ENCODE data around the gene ARPC5. TPM values are rescaled to one million over a fixed set of nuclear protein-coding genes. Genes with fewer than 3 reads are reported as not detected.

The ARPC5 gene
- total and polyA plus RNA-seq, 9 of the 15 experiments (the other 6 are each of a cell fraction or from before 2014, with no cell fraction given) = 71.8 to 150 (median 91.6) TPM

DNA sequence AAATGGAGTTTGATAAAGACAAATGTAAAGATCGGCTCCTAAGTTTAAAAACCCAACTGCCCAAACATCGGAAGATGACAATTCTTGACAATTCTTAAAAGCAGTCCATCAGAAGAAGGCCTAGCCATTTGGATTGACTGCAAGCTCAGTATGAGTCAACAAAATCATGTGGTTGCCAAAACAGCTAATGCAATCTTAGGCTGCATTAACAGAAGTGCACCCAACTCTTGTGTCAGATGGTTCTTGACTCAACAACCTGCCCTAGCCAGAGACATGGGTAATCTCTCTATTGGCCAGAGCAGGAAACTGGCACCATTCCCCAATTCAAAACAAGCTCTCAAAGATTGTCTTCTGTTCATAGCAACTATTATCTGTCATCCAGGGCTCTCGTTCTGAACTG lies 35.4 kb downstream of the ARPC5 start (continued):
- TF ChIP-seq GATAD2B (IDR thresholded peaks at IDR 0.05; ENCODE audit: borderline replicate concordance) = no peak
- TF ChIP-seq ZFP30 (CRISPR knock-in tag; IDR thresholded peaks at IDR 0.05; ENCODE audit: borderline replicate concordance) = no peak
- no peak for TF ChIP-seq DACH1 (IDR thresholded peaks at IDR 0.05; ENCODE audit: partially characterized antibody)
- no peak for TF ChIP-seq ZNF282 (CRISPR knock-in tag; IDR thresholded peaks at IDR 0.05)
- TF ChIP-seq TEAD1 (CRISPR knock-in tag; IDR thresholded peaks at IDR 0.05) = no peak
- no peak for TF ChIP-seq RBM17 (IDR thresholded peaks at IDR 0.05; ENCODE audit: borderline replicate concordance, low read depth, low read length)
- TF ChIP-seq FOSL1 (tag; conservative IDR thresholded peaks at IDR 0.05) = peak; percentile 78
- TF ChIP-seq USF1 (CRISPR knock-in tag; IDR thresholded peaks at IDR 0.05) = no peak
- TF ChIP-seq GTF2F1 (IDR thresholded peaks at IDR 0.05; ENCODE audit: low read depth, low read length) = no peak
- no peak for TF ChIP-seq CEBPG (CRISPR knock-in tag; IDR thresholded peaks at IDR 0.05)
- peak; percentile 54 to 78; a peak in 3 of 4 replicates for TF ChIP-seq CEBPG (tag; conservative IDR thresholded peaks at IDR 0.05 in 1 of 2, IDR thresholded peaks at IDR 0.05 in 1 of 2)
- TF ChIP-seq MTF1 (CRISPR knock-in tag; IDR thresholded peaks at IDR 0.05; ENCODE audit: borderline replicate concordance) = no peak
- TF ChIP-seq SAFB2 (IDR thresholded peaks at IDR 0.05; ENCODE audit: borderline replicate concordance, low read depth, low read length, severe bottlenecking) = no peak
- no peak for TF ChIP-seq CBX2 (IDR thresholded peaks at IDR 0.05; ENCODE audit: insufficient read depth, low read length, poor library complexity, severe bottlenecking)
- no peak for TF ChIP-seq TEAD4 (IDR thresholded peaks at IDR 0.05; ENCODE audit: low read length)
- TF ChIP-seq TEAD4 (CRISPR knock-in tag; IDR thresholded peaks at IDR 0.05; ENCODE audit: borderline replicate concordance) = no peak
- no peak for TF ChIP-seq DPF2 (IDR thresholded peaks at IDR 0.05)
- TF ChIP-seq ZFP36 (IDR thresholded peaks at IDR 0.05; ENCODE audit: low read depth, low read length, partially characterized antibody) = peak; percentile 18
- no peak for TF ChIP-seq HMG20B (CRISPR knock-in tag; IDR thresholded peaks at IDR 0.05)
- no peak for TF ChIP-seq FOXK2 (conservative IDR thresholded peaks at IDR 0.05 in 1 of 2, IDR thresholded peaks at IDR 0.05 in 1 of 2; ENCODE audit: low read depth in 2 of 2)
- peak; percentile 33; the same call in 1 of the 2 replicates for TF ChIP-seq CEBPB (tag; IDR thresholded peaks at IDR 0.05)
- no peak for TF ChIP-seq MTA1 (IDR thresholded peaks at IDR 0.05; ENCODE audit: borderline replicate concordance)
- TF ChIP-seq HNRNPK (IDR thresholded peaks at IDR 0.05; ENCODE audit: low read depth, low read length, poor library complexity, severe bottlenecking) = no peak
- TF ChIP-seq NFE2 (IDR thresholded peaks at IDR 0.05; ENCODE audit: low read depth) = peak; percentile 47
- TF ChIP-seq SRSF9 (IDR thresholded peaks at IDR 0.05; ENCODE audit: borderline replicate concordance, low read depth, low read length) = no peak
- no peak for TF ChIP-seq SMARCC2 (IDR thresholded peaks at IDR 0.05; ENCODE audit: low read depth)
- no peak for TF ChIP-seq ZNF217 (CRISPR knock-in tag; IDR thresholded peaks at IDR 0.05)
- no peak for TF ChIP-seq NRF1 (conservative IDR thresholded peaks at IDR 0.05 in 1 of 2, IDR thresholded peaks at IDR 0.05 in 1 of 2)
- peak; percentile 26; the same call in 1 of the 2 replicates for TF ChIP-seq JUND (IDR thresholded peaks at IDR 0.05; ENCODE audit: borderline replicate concordance, low read depth, low read length)
- 0 out of 3 replicates have a peak, but pooled peaks have one; percentile 18 for TF ChIP-seq JUND (tag; IDR thresholded peaks at IDR 0.05; ENCODE audit: borderline replicate concordance, low read depth, low read length)
- no peak for TF ChIP-seq LEF1 (IDR thresholded peaks at IDR 0.05)
- TF ChIP-seq THRAP3 (IDR thresholded peaks at IDR 0.05; ENCODE audit: borderline replicate concordance) = no peak

Measured in K562 (cell line).